ENCODE results near the gene NCAPH2. TPM values are rescaled to one million over a fixed set of nuclear protein-coding genes. Genes with fewer than 3 reads are reported as not detected.

The NCAPH2 gene
- total and polyA plus RNA-seq, 9 of the 15 experiments (the other 6 are each of a cell fraction or from before 2014, with no cell fraction given): 3.6 to 88.6 (median 32.4) TPM

DNA sequence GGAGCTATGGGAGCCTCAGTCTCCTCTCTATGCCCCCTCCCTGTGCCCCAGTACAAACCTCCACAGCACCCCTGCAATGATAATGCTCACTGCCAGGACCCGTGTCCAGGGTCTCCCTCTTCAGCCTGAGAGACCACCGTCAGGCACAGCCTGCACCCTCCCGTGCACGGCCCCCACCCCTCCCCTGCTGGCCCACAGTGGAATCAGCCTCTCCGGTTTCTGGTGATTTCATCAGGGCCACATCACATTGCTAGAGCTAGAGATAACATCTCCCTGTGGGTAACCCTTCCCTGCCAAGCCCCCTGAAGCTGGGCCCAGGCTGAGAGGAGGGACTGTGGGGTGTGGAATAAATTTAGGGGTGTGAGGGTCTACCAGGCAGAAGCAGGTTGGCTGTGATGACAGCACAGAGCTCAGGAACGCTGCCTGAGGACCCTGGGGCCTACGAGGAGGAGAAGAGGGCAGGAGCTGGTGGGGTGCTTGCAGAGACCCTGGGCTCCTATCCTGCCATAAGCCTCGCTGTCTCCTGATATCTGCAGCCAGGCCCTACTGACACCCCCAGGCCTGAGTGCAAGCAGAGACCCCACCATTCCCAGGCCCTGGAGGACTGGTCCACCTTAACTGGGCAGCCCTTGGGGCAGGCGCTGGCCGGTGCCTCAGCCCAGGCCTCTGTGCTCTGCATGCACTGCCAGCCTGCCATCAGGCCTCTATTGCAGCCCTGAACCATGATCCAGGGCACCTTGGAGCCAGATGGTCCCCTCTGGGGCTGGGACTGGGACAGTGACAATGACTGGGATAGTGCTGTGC, 37.7 kb downstream of the NCAPH2 start, which contains the start of gene KLHDC7B:
Gene KLHDC7B, plus strand, starts transcription at position 378 of the 804 bp plus-strand sequence. Its CDS starts 345 bp downstream, at position 723.
- peaks cover 2 to 38% of the 10 kb centered on the region in 2 experiments; a peak in 3 of 5 replicates for H3K4me1 ChIP-seq (replicated peaks in 1 of 2; ENCODE audit: control insufficient read depth in 2 of 2, insufficient read depth in 2 of 2, low read length in 2 of 2)
- ChIA-PET CTCF (ENCODE audit: low intra/inter-chr PET ratio) (no interaction called here), POLR2A (interaction anchor here (0.9 to 1.0 kb wide), 2 partner anchors 21 to 82 kb away, joined by 3 to 4 read pairs; partner anchors contain the start of genes ARSA and SCO2)
- no peaks in the 10 kb centered on the region for H3K9me1 ChIP-seq (ENCODE audit: control insufficient read depth, insufficient read depth, low read length)
- H3K9ac ChIP-seq (ENCODE audit: insufficient read depth in 1 of 2, low read depth in 2 of 2, low read length in 2 of 2): peak within 1 kb of the TSS in 1 of 2 experiments; percentile 24; a peak in 1 of 4 replicates
- FAIRE-seq (no peak), DNase-seq (ENCODE audit: extremely low read depth in 1 of 4, low spot score in 3 of 4) (no peak), ATAC-seq (peak; percentile 77)
- no peaks in the 10 kb centered on the region for H3K79me2 ChIP-seq (ENCODE audit: control insufficient read depth, insufficient read depth, low read length)
- no peak within 1 kb of the TSS for H2AFZ ChIP-seq (ENCODE audit: low read depth, low read length)
- H3K27me3 ChIP-seq (ENCODE audit: control insufficient read depth in 2 of 2, insufficient read depth in 2 of 2, low read length in 2 of 2): no peaks in the 10 kb centered on the region; a peak in 1 of 5 replicates
- intact Hi-C loops (cut with micrococcal nuclease) (no loop called here), in situ Hi-C loops (cut with MboI) (no loop called here)
- 26% methylated on average over 8 of the region's 10 CpGs for WGBS (ENCODE audit: insufficient coverage, low coverage, missing lambda C conversion rate)
- H3K36me3 ChIP-seq (ENCODE audit: control insufficient read depth, insufficient read depth, low read length): no peaks in the 10 kb centered on the region
- no TSS peak for BruUV-seq (replicated peaks)
- no peak within 1 kb of the TSS for H3K4me3 ChIP-seq
- no peaks in the 10 kb centered on the region for H4K20me1 ChIP-seq (replicated peaks; ENCODE audit: control insufficient read depth, insufficient read depth, low read length)
- H3K4me2 ChIP-seq (ENCODE audit: insufficient read depth, low read length): no peak within 1 kb of the TSS
- H3K9me3 ChIP-seq (replicated peaks; ENCODE audit: control insufficient read depth, insufficient read depth, low read depth, low read length): no peaks in the 10 kb centered on the region
- no peak within 1 kb of the TSS for H3K27ac ChIP-seq (ENCODE audit: extremely low read depth, low read depth, low read length)
- TF ChIP-seq, protein P1, sequence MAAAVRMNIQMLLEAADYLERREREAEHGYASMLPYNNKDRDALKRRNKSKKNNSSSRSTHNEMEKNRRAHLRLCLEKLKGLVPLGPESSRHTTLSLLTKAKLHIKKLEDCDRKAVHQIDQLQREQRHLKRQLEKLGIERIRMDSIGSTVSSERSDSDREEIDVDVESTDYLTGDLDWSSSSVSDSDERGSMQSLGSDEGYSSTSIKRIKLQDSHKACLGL (CRISPR knock-in tag; IDR thresholded peaks at IDR 0.05; ENCODE audit: borderline replicate concordance, poor library complexity, severe bottlenecking): no peak
- TF ChIP-seq C11orf30 (IDR thresholded peaks at IDR 0.05; ENCODE audit: low read depth) (no peak), BRCA1 (IDR thresholded peaks at IDR 0.05) (no peak), BRCA1 (CRISPR knock-in tag; IDR thresholded peaks at IDR 0.05) (no peak), HNRNPUL1 (IDR thresholded peaks at IDR 0.05; ENCODE audit: low read length) (no peak), RBM34 (IDR thresholded peaks at IDR 0.05; ENCODE audit: borderline replicate concordance, insufficient read depth, low read length) (no peak), ZNF589 (CRISPR knock-in tag; IDR thresholded peaks at IDR 0.05; ENCODE audit: low read depth) (peak; percentile 78), ZSCAN32 (CRISPR knock-in tag; IDR thresholded peaks at IDR 0.05) (peak; percentile 75), NCOR1 (IDR thresholded peaks at IDR 0.05) (no peak), RBM15 (IDR thresholded peaks at IDR 0.05; ENCODE audit: insufficient read depth, low read length) (no peak), JUNB (CRISPR knock-in tag; conservative IDR thresholded peaks at IDR 0.05) (no peak), RNF2 (IDR thresholded peaks at IDR 0.05) (peak; percentile 29; the same call in 1 of the 2 replicates), SMARCE1 (IDR thresholded peaks at IDR 0.05) (no peak), EZH2 (IDR thresholded peaks at IDR 0.05; ENCODE audit: borderline replicate concordance, low read depth, low read length) (no peak), MTA2 (IDR thresholded peaks at IDR 0.05; ENCODE audit: low read depth) (no peak), ILK (tag; IDR thresholded peaks at IDR 0.05; ENCODE audit: borderline replicate concordance, low read depth) (no peak), DIDO1 (tag; IDR thresholded peaks at IDR 0.05; ENCODE audit: low read depth) (no peak), NELFE (IDR thresholded peaks at IDR 0.05; ENCODE audit: insufficient read depth, insufficient read length) (no peak)
- TF ChIP-seq, protein P2, sequence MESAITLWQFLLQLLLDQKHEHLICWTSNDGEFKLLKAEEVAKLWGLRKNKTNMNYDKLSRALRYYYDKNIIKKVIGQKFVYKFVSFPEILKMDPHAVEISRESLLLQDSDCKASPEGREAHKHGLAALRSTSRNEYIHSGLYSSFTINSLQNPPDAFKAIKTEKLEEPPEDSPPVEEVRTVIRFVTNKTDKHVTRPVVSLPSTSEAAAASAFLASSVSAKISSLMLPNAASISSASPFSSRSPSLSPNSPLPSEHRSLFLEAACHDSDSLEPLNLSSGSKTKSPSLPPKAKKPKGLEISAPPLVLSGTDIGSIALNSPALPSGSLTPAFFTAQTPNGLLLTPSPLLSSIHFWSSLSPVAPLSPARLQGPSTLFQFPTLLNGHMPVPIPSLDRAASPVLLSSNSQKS (CRISPR knock-in tag; IDR thresholded peaks at IDR 0.05): no peak
- TF ChIP-seq, protein P3, sequence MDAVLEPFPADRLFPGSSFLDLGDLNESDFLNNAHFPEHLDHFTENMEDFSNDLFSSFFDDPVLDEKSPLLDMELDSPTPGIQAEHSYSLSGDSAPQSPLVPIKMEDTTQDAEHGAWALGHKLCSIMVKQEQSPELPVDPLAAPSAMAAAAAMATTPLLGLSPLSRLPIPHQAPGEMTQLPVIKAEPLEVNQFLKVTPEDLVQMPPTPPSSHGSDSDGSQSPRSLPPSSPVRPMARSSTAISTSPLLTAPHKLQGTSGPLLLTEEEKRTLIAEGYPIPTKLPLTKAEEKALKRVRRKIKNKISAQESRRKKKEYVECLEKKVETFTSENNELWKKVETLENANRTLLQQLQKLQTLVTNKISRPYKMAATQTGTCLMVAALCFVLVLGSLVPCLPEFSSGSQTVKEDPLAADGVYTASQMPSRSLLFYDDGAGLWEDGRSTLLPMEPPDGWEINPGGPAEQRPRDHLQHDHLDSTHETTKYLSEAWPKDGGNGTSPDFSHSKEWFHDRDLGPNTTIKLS (IDR thresholded peaks at IDR 0.05; ENCODE audit: borderline replicate concordance, low read depth): peak; percentile 45; the same call in 1 of the 2 replicates
